HG03045 (cell line): ENCODE data around the gene OR4F3.
"Not testable (repeated sequence)": the region's sequence is repeated elsewhere in the genome, so short reads cannot be mapped to it uniquely, and the experiment has no call there.

ENCODE experiments used
- ATAC-seq: cut with Tn5 transposase; IDR thresholded peaks from one replicate; pipeline ENCODE4 v1.9.1; 2021; ENCODE audit warnings: mild to moderate bottlenecking, moderate library complexity; ENCODE audit not compliant: unreplicated experiment

The OR4F3 gene

GRCh38 chr5:181366968-181367367 is at the start of gene OR4F3:
OR4F3 (plus strand) TSS chr5:181367268.
- not testable (repeated sequence) for ATAC-seq
